GM12801 (cell line): ENCODE data around the gene ELAVL4.

Source experiments
- CTCF ChIP-seq: IDR thresholded peaks from one replicate; pipeline ENCODE4 v1.5.1; 2011; ENCODE audit warnings: control low read depth; ENCODE audit not compliant: insufficient read length; ENCODE audit errors: extremely low read depth

Gene ELAVL4

DNA sequence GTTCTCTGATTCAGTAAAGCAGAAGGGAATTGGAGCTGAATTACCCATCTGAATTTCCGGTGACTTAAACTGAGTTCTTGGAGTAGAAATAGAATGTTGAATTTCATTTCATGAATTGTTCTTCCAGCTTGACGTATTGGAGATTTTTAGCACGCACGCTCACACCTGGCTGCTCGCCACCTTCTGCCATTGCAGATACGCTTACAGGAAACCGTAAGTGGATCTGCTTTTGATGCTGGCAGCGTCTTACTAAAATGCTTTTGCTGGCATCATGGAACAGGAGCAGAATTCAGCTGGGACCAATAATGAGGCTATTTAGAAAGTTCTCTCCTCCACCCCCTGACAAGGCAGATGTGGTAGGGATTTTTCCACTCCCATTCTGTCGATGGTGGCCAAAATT lies 17.7 kb upstream of the ELAVL4 start:
- TF ChIP-seq CTCF: no peak

- no peak for TF ChIP-seq CTCF
Observed at GRCh38 chr1:50095716-50096115, 13.0 kb upstream of the ELAVL4 start.

DNA sequence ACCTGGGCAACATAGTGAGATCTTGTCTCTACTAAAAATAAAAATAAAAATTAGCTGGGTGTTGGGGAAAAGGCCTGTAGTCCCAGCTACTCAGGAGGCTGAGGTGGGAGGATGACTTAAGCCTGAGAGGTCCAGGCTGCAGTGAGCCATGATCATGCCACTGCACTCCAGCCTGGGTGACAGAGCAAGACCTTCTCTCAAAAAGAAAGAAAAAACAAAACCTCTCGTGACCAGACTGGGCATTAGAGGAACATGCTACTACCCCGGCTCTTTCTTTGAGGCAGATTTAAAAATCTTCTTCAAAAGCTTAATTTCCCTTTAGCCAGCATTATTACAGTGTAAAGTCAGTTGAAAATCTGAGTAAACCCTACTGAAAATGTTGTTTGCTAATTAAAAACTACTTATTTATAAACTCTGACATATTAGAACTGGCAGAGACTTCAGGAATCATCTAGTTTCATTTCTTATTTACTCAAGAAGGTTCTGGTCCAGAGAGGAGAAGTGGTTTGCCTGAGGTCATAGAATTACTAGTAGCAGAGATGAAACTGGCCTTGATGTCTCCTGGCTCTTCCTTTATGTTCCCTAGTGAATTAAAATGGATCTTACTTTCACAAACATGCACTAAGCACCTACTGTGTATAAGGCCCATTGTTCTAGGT lies 11.6 kb upstream of the ELAVL4 start:
- no peak for TF ChIP-seq CTCF

DNA sequence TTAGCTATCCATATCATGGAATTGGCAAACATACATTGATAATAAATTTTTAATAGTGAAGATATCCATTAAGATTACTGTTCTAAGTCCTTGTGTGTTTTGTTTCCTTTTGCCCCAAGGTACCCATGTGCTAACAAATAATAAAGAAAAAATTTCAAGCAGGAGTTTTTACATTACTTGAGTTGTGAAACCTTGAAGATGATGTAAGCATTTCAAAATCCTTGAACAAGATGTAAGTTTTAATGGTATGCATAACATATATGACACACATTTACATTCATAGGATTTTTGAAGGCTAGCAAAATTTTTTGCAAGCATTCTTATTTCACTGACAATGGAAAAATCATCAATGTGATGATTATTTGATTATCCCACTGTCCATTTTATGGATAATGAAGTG lies 10.9 kb upstream of the ELAVL4 start:
- TF ChIP-seq CTCF: no peak

DNA sequence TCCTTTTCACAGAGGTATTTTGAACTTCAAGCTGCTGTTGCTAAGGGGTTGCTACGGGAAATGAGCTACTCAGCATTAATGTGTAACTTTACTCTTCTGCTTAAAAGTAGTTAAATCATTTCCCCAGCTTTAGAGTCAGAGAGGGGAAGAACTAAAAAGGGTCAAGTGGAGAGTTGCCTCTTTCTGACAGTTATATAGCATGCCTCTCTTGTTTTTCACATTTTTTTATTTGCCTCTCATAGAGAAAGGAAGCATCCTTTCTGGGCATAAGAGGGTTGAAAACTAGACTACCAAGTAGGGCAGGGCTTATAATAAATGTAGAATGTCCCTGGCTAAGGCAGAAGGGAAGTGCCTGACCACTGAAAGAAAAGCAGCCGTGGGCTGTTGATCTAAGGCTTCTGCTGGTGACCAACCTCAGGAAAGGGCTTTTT lies 10.1 kb upstream of the ELAVL4 start:
- TF ChIP-seq CTCF: no peak

GRCh38 chr1:50099654-50100053 lies 9.1 kb upstream of the ELAVL4 start:
- TF ChIP-seq CTCF: no peak

- no peak for TF ChIP-seq CTCF
Observed at GRCh38 chr1:50103615-50104081, 5.1 kb upstream of the ELAVL4 start.
